PFSK-1 (cell line): ENCODE data around the gene TMEM271.

Source experiments
- FOXP2 ChIP-seq: optimal IDR thresholded peaks from 2 replicates; pipeline ENCODE3; 2011; ENCODE audit warnings: borderline replicate concordance, control low read depth, inconsistent platforms; ENCODE audit not compliant: insufficient read depth; ENCODE audit errors: extremely low read length, extremely low read depth
- POLR2AphosphoS5 ChIP-seq: IDR thresholded peaks from 2 replicates; pipeline ENCODE4 v1.6.1; 2012; ENCODE audit warnings: low read depth, mild to moderate bottlenecking, control low read depth, low read length, moderate library complexity
- SIN3A ChIP-seq: IDR thresholded peaks from 2 replicates; pipeline ENCODE4 v1.6.1; 2012; ENCODE audit warnings: mild to moderate bottlenecking, low read length, moderate library complexity, borderline replicate concordance; ENCODE audit not compliant: insufficient read depth
- TAF1 ChIP-seq: IDR thresholded peaks from 2 replicates; pipeline ENCODE4 v1.6.1; 2012; ENCODE audit warnings: low read length, control low read depth, borderline replicate concordance; ENCODE audit not compliant: insufficient read depth
- TF ChIP-seq, protein P1 (sequence below), 2 experiments: IDR thresholded peaks; 2 replicates each; pipeline versions ENCODE4 v1.6.1 to v1.8.0; 2011 to 2012; ENCODE audit warnings: low read depth in 2 of 2, low read length in 2 of 2, control low read depth in 1 of 2, inconsistent platforms in 1 of 2, mild to moderate bottlenecking in 1 of 2, moderate library complexity in 1 of 2; ENCODE audit not compliant: insufficient read depth in 1 of 2

DNA sequence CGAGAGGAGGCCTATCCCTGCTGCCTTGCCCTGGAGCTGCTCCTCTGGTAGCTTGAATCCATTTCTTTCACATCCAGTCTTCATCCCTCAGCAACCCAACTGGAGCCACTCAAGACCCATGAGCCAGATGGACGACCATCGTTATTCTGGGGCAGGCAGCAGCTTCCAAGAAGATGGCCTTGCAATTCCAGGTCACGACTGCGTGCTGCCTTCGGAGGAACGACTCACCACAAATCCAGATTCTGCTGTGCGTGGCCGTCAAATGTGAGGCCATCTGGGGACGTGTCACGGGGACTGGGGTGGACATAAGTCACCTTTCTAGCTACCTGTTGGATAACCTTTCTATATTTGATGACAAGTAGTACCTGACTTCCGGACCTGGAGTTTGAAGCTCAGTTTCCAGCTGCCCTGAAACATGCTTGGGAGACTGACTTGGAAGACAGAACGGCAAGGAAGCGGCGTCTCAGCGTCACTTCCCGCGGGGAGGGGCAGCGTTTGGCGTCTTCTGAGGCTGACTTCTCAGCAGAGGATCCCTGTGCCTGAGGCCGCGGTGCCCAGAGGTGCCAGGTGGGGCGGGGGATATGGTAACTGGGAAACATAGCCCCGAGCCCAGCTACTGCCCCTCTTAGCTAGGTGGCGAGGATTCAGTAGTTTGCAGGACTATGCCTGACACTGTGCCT is 11.7 kb upstream of the TMEM271 start:
- TF ChIP-seq, protein P1, sequence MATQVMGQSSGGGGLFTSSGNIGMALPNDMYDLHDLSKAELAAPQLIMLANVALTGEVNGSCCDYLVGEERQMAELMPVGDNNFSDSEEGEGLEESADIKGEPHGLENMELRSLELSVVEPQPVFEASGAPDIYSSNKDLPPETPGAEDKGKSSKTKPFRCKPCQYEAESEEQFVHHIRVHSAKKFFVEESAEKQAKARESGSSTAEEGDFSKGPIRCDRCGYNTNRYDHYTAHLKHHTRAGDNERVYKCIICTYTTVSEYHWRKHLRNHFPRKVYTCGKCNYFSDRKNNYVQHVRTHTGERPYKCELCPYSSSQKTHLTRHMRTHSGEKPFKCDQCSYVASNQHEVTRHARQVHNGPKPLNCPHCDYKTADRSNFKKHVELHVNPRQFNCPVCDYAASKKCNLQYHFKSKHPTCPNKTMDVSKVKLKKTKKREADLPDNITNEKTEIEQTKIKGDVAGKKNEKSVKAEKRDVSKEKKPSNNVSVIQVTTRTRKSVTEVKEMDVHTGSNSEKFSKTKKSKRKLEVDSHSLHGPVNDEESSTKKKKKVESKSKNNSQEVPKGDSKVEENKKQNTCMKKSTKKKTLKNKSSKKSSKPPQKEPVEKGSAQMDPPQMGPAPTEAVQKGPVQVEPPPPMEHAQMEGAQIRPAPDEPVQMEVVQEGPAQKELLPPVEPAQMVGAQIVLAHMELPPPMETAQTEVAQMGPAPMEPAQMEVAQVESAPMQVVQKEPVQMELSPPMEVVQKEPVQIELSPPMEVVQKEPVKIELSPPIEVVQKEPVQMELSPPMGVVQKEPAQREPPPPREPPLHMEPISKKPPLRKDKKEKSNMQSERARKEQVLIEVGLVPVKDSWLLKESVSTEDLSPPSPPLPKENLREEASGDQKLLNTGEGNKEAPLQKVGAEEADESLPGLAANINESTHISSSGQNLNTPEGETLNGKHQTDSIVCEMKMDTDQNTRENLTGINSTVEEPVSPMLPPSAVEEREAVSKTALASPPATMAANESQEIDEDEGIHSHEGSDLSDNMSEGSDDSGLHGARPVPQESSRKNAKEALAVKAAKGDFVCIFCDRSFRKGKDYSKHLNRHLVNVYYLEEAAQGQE (IDR thresholded peaks at IDR 0.05; ENCODE audit: insufficient read depth in 1 of 2, low read depth in 2 of 2, low read length in 2 of 2) = no peak
- no peak for TF ChIP-seq POLR2AphosphoS5
- no peak for TF ChIP-seq TAF1
- no peak for TF ChIP-seq SIN3A
- no peak for TF ChIP-seq FOXP2
